Hypothalamus (tissue), 51 donors: Measurements from ENCODE around the gene IFNB1.

Experiments used
- DNase-seq, 51 donors: peaks; one replicate each; lab custom pipeline; 2025; lab: John Stamatoyannopoulos, UW

Gene IFNB1

DNA sequence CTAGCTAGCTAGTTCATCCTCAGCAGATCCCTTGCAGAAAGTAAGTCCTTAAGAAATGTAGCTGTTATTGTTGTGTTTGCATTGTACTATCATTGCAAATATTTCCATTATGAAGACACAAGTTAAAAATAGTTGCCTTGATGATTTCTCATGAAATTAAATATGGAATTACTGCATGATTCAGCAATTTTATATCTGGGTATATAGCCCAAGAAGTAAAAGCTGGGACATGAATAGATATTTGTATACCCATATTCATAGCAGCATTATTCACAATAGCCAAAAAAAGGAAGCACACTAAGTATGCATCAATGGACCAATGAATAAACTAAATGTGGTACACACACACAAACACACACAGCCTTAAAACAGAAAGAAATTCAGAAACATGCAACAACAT is 6.8 kb downstream of the IFNB1 start:
- DNase-seq: no peak

GRCh38 chr9:21070171-21070571 is 7.6 kb downstream of the IFNB1 start:
- peak in 15 of 51 donors; percentile 0 to 49 (median 14) for DNase-seq

DNA sequence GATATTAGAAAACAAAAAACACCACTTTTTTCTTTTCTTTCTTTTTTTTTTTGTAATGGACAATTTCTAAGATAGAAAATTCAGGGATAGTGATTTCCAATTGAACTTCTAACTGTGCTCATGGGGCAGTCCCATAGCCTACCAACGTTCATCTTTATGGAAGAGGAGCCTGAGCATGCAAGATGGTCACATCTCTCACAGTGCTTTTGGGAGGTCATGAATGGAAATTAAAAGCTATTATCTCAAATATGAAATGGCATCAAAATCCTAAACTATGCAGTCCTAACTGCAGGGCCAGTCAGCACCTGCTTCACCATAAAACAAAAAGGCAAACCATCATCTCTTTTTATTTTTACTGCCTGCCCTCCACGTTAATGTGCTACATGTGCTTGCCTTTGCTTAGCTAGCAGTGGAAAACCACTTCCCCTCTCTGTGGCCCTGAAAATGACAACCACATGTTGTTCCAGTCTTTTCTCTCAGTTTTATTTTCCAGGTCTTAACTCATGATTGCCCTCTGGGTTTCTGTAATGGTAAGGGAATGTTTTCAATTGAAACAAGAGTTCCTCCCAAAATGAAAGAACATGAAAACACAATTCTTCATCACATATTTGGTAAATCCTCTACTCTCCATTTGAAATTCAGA is 16.7 kb downstream of the IFNB1 start:
- no peak for DNase-seq

DNA sequence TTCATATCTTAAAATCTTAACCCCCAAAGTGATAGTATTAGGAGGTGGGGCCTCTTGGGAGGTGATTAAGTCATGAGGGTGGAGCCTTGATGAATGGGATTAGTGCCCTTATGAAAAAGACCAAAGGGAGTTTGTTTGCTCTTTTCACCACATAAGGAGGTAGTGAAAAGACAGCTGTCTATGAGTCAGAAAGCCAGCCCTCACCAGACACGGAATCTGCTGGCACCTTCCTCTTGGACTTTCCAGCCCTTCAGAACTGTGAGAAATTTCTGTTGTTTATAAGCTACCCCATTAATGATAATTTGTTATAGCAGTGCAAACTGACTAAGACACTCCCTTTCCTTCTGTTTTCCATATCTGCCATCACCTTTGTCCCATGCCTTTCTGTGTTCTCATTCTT is 20.8 kb downstream of the IFNB1 start:
- no peak for DNase-seq

DNA sequence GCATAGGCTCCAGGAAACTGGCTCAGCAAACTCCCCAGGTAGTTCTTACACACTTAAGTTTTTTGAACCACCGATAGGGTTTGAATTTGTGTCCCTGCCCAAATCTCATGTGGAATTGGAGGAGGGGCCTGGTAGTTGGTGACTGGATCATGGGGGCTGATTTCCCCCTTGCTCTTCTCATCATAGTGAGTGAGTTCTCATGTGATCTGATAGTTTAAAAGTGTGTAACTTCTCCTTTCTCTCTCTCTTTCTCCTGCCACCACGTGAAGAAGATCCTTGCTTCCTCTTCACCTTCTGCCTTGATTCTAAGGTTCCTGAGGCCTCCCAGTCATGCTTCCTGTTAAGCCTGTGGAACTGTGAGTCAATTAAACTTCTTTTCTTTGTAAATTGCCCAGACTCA is 23.9 kb downstream of the IFNB1 start:
- DNase-seq: no peak

DNA sequence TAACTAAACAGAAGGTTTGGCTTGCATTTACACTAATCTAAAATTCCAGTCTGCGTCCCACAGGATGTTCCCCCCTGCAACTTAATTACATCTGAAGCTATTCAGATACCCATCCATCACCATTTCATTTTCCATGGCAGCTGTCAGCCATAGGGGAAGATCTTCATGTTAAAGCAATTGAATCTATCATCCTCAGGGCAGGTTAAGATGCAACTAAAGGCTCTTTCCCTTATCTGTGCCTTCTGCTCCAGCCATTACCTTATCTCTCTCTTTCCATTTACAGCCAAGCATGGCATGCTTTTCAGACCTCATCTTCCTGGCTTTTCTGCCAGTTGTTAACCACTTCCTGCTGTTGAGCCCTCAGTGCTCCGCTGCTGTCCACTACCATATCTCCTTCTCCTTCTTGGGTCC is 30.5 kb downstream of the IFNB1 start:
- no peak for DNase-seq

DNA sequence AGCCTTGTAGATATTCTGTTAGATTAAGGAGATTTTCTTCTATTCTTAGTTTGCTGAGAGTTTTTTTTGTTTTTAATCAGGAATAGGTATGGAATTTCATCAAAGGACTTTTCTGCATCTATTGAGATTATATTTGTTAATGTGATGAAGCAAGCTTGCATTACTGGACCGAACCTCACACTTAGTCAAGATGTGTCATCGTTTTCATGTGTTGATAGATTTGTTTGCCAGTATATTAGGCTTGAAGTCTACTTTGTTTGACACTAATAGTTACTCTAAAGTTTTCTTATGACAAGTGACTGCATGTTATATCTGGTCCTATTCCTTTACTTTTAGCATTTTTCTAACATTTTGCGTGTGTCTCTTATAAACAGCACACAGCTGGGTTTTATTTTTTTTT is 33.9 kb downstream of the IFNB1 start:
- DNase-seq: no peak

- DNase-seq: no peak
Measured at GRCh38 chr9:21042466-21042865, 35.3 kb downstream of the IFNB1 start.

GRCh38 chr9:21039302-21039701 is 38.4 kb downstream of the IFNB1 start:
- DNase-seq: no peak

DNA sequence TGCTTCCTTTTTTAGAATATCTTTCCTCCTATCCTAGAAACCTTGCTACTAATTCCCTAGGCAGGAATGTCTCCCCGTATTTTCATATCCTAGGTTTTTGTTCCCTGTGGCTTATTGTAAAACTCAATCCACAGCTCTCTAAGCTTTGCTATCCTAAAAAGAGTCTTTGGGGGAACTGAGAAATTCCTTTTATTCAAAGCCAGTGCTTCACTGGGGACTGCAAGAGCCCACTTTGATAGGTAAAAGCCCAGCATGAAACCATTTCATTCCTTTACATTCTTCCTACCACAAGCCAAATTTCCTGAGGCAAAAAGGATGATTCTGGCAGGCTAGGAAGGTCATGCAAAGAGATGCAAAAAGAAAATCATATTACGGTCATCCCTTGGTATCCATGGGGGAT is 40.5 kb downstream of the IFNB1 start:
- DNase-seq: no peak

GRCh38 chr9:21031808-21032183 is 45.9 kb downstream of the IFNB1 start:
- peak in 1 of 51 donors; percentile 5 for DNase-seq

DNA sequence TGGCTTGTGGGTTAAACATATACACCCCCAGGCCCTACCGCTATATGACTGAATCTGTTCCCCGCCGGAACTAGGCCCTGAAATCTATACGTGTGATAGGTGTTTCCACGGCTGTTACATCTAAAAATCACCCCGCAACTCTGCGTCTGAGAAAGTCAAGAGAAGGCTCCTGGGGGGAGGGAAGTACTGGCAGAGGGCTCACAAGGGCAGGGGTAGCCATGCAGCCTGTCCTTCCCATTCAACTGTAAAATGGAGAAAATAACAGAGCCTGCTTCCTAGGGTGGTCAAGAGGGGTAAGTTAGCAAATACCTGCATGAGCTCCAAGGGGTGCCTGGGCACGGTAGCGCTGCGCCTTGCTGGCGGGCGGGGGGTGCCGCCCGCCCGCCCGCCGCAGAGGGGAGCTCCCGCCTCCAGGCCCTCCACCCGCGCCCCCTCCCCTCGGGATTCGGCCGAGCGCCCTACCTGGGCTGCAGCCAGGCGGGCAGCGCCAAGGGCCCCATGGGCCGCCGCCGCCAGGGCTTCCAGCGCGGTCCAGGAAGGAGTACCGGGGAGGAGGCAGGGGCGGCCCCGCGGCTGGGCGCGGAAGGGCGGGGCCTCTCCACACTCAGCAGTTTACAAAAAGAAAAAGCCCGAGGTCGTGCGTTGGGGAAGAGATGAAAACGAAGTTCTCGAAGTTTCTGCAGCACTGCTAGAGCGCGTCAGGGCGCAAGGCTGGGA is 46.5 kb downstream of the IFNB1 start, which contains the start of gene HACD4:
Gene HACD4, minus strand, starts transcription at position 550 of the 717 bp plus-strand sequence. Its CDS starts 50 bp downstream, at position 500.
- DNase-seq: peak in 40 of 51 donors; percentile 3 to 67 (median 40)

- peak in 3 of 51 donors; percentile 1 to 61 (median 7) for DNase-seq
Measured at GRCh38 chr9:21030389-21031035, 47.2 kb downstream of the IFNB1 start.

GRCh38 chr9:21029661-21030060 is 48.1 kb downstream of the IFNB1 start:
- no peak for DNase-seq

GRCh38 chr9:21028466-21028865 is 49.3 kb downstream of the IFNB1 start:
- no peak for DNase-seq

- DNase-seq: no peak
Measured at GRCh38 chr9:21027295-21027694, 50.4 kb downstream of the IFNB1 start.
